Left ventricle myocardium superior (tissue), 1 donor: ENCODE measurements around the gene FAM47E. TPM values are rescaled to one million over a fixed set of nuclear protein-coding genes. Genes with fewer than 3 reads are reported as not detected.
"Not testable (repeated sequence)": the region's sequence is repeated elsewhere in the genome, so short reads cannot be mapped to it uniquely, and the experiment has no call there.

ENCODE experiments used
- ATAC-seq: fragments of 200-7000 bp; cut with Tn5 transposase; one replicate; pipeline ENCODE4 v1.9.1; 2020; ENCODE audit warnings: mild to moderate bottlenecking, moderate library complexity
- DNase-seq: peaks from one replicate; pipeline ENCODE4 v3.0.0-alpha.2; 2020
- intact Hi-C: fragments of 100-400 bp; cut with micrococcal nuclease; formaldehyde crosslinking; loops from one replicate; pipeline ENCODE4 v1.11.0; 2022
- total RNA-seq: library from RNA; stranded (reverse); fragmentation: NEBNext Ultra II Directional; extraction: Animal tissue kit (Norgen Biotek cat#: 25700); gene quantifications from one replicate; pipeline ENCODE4 v1.2.1, GENCODE V29; 2021
- donor health status: DM: no; HTN: yes; CAD: no; lungs with severe emphysema.

Gene FAM47E
- total RNA-seq, 1 donor from 2014 or later: 2.4 TPM

DNA sequence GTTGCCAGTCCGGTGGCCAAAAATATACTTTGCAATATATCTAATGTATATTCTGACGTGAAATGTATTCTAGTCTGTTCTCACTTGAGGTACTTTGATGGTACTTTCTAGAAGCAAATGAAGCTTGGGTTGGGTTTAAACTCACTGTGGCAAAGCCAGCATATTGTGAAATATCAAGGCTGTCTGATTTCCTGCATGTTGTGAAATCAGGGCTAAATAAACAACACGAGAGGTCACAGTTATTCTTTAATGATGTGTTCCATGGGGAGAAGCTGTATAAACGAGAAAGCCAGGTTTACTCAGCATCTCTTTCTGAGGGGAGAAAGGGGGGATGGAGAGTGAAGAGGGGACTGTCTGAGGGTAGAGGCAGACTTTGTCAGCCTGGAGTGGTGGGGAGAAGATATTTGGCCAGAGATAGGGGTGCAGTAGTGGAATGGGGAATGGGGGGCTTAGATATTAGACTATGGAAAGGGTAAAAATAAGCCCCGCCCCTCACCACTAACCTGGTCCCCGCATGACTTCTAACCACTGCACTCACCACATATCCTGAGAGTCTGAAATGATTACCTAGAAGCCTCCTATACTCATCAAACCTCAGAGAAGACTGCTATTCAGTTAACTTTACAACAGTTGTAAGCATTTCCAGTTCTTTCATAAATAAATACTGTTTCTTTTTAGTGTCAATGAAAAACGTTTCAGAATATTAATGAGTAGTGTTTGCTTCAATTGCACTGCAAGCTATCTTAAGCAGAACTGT is 32.0 kb upstream of the FAM47E start:
- intact Hi-C loops: no loop called here
- ATAC-seq: peak; percentile 76

GRCh38 chr4:76224171-76224570 is 27.4 kb upstream of the FAM47E start:
- intact Hi-C loops: no loop called here
- DNase-seq (no peak), ATAC-seq (no peak)

More for the DNA sequence above, 32.0 kb upstream of the FAM47E start:
- no peak for DNase-seq

- no peak for ATAC-seq
- no peak for DNase-seq
- intact Hi-C loops: no loop called here
These were observed 25.1 kb upstream of the FAM47E start for GRCh38 chr4:76226418-76226817.

- ATAC-seq (no peak), DNase-seq (no peak)
- intact Hi-C loops: no loop called here
These were observed 18.8 kb upstream of the FAM47E start for GRCh38 chr4:76232681-76233080.

GRCh38 chr4:76233083-76233482 is 18.4 kb upstream of the FAM47E start:
- intact Hi-C loops: no loop called here
- no peak for ATAC-seq
- DNase-seq: no peak

- DNase-seq (no peak), ATAC-seq (no peak)
- intact Hi-C loops: no loop called here
These were observed 18.0 kb upstream of the FAM47E start for GRCh38 chr4:76233529-76233928.

- DNase-seq (no peak), ATAC-seq (no peak)
- intact Hi-C loops: no loop called here
These were observed 17.4 kb upstream of the FAM47E start for GRCh38 chr4:76233967-76234678.

- ATAC-seq (no peak), DNase-seq (no peak)
- intact Hi-C loops: no loop called here
These were observed 16.9 kb upstream of the FAM47E start for GRCh38 chr4:76234679-76235044.

GRCh38 chr4:76235407-76235806 is 16.1 kb upstream of the FAM47E start:
- ATAC-seq (no peak), DNase-seq (no peak)
- intact Hi-C loops: no loop called here

DNA sequence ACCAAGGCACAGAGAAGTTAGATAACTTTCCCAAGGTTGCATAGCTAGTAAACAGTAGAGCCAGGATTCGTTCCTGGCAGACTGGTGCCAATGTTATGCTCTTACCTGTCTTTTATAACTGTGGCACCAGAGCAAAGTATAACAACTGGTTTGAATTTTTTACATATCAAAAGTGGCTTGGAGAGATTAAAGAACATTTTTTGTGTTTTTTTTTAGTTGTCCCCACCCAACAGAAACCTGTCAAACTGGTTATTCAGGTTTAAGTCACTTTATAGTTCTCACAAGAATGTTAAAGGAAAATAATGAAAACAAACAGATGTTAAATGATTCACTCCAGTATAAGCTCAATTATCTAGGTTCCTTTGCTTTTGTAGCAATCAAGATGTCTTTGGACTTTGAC is 15.6 kb upstream of the FAM47E start:
- ATAC-seq (no peak), DNase-seq (no peak)
- intact Hi-C loops: no loop called here

DNA sequence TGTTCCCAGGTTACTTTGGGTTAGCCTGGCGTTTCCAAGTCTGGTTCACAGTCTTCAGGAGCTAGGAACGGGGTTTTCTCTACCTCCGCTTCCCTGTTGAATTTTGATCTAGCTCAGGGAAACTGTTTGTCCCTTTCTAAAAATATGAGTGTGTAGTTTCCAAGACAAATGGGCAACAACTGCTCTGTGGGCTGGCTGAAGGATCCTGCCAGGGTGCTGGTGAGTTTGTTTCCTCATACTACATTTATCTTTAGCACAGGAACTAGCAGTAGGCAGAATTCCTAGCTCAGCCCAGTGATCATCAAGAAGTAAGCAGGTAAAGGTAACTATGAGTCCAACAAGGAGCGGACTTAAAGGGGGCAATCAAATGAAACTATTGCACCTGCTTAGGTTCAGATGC is 13.3 kb upstream of the FAM47E start:
- DNase-seq (peak; percentile 35), ATAC-seq (peak; percentile 95)
- intact Hi-C loops: no loop called here

DNA sequence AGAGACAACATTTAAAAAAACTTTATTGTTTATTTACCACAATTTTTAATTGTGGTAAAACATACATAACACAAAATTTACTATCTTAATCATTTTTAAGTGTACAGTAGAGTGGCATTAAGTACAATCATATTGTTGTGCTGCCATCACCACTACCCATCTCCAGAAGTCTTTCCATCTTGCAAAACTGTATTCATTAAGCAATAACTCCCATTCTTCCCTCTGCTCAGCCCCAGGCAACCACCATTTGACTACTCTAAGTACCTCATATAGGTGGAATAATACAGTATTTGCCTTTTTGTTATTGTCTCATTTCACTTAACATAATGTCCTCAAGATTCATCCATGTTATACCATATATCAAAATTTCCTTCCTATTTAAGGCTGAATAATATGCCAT is 12.8 kb upstream of the FAM47E start:
- intact Hi-C loops: no loop called here
- DNase-seq: no peak
- ATAC-seq: no peak

GRCh38 chr4:76240236-76240635 is 11.3 kb upstream of the FAM47E start:
- no peak for DNase-seq
- no peak for ATAC-seq
- intact Hi-C loops: no loop called here

DNA sequence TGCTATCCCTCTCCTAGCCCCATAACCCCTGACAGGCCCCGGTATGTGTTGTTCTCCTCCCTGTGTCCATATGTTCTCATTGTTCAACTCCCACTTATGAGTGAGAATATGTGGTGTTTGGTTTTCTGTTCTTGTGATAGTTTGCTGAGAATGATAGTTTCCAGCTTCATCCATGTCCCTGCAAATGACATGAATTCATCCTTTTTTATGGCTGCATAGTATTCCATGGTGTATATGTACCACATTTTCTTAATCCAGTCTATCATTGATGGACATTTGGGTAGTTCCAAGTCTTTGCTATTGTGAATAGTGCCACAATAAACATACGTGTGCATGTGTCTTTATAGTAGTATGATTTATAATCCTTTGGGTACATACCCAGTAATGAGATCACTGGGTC is 7.6 kb upstream of the FAM47E start:
- DNase-seq, intact Hi-C loops, ATAC-seq: not testable (repeated sequence)

GRCh38 chr4:76246025-76246424 is 5.5 kb upstream of the FAM47E start:
- intact Hi-C loops: no loop called here
- no peak for ATAC-seq
- DNase-seq: no peak

GRCh38 chr4:76246852-76247251 is 4.7 kb upstream of the FAM47E start:
- no peak for DNase-seq
- intact Hi-C loops: no loop called here
- no peak for ATAC-seq

- intact Hi-C loops: no loop called here
- peak; percentile 26 for ATAC-seq
- no peak for DNase-seq
These were observed 559 bp upstream of the FAM47E start for GRCh38 chr4:76250962-76251361.

GRCh38 chr4:76252271-76252653 is 741 bp downstream of the FAM47E start:
- intact Hi-C loops: no loop called here
- ATAC-seq (no peak), DNase-seq (no peak)

DNA sequence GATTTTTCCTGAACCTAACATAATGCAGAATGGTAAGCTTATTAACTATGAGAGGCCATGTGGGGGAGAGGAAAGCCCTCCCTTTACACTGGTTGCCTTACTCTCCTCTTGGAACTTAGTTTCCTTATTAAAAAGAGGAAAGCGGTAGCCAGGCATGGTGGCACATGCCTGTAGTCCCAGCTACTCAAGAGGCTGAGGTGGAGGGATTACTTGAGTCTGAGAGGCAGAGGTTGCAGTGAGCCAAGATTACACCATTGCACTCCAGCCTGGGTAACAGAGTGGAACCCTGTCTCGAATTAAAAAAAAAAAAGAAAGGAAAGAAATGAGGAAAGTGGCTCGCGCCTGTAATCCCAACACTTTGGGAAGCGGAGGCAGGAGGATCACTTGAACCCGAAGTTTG is 2.0 kb downstream of the FAM47E start:
- intact Hi-C loops: no loop called here
- ATAC-seq (no peak), DNase-seq (no peak)

DNA sequence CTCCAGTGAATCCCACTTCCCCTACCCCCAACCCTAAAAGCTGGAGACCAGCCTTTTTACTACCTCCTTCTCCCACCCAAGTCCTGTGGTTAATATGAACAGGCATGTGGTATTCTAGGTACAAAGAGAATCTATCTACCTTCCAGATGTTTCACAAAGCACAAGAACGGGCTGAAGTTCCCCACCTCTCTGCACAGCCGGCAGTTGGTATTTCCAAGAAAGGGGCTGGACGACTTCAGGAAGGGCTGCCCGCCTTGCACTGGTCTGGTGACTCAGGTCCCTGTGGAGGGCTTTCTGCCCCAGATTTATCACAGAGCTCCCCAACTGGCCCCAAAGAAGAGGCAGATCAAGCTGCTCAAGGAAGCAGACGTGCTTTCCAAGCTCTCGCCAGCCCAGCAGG is 4.5 kb downstream of the FAM47E start:
- DNase-seq (no peak), ATAC-seq (no peak)
- intact Hi-C loops: no loop called here

- DNase-seq (no peak), ATAC-seq (no peak)
- intact Hi-C loops: no loop called here
These were observed 5.4 kb downstream of the FAM47E start for GRCh38 chr4:76256968-76257367.
